Muscle layer of duodenum (tissue), 2 donors: Measurements from ENCODE around the gene CABCOCO1.
"Not testable (repeated sequence)": the region's sequence is repeated elsewhere in the genome, so short reads cannot be mapped to it uniquely, and the experiment has no call there.

Experiments
- H3K27ac ChIP-seq: one replicate; pipeline ENCODE4 v1.7.0; 2013; ENCODE audit warnings: mild to moderate bottlenecking, low read length
- H3K27me3 ChIP-seq: one replicate; pipeline ENCODE4 v1.7.0; 2013; ENCODE audit warnings: low read depth, mild to moderate bottlenecking, control low read depth, low read length
- H3K36me3 ChIP-seq, 2 donors: one replicate each; pipeline ENCODE4 v1.7.0; 2013; ENCODE audit warnings: low read length in 2 of 2, control low read depth in 1 of 2, mild to moderate bottlenecking in 1 of 2; ENCODE audit not compliant: insufficient read depth in 2 of 2, control insufficient read depth in 1 of 2
- H3K4me1 ChIP-seq, 2 donors: one replicate each; pipeline ENCODE4 v1.7.0; 2013; ENCODE audit warnings: low read length in 2 of 2, mild to moderate bottlenecking in 2 of 2, control low read depth in 1 of 2, moderate library complexity in 1 of 2; ENCODE audit not compliant: insufficient read depth in 2 of 2, control insufficient read depth in 1 of 2
- H3K4me3 ChIP-seq, 2 donors: one replicate each; pipeline ENCODE4 v1.7.0; 2013; ENCODE audit warnings: low read length in 2 of 2, low read depth in 1 of 2, mild to moderate bottlenecking in 1 of 2
- H3K9me3 ChIP-seq, 2 donors: one replicate each; pipeline ENCODE4 v1.7.0; 2013; ENCODE audit warnings: low read length in 2 of 2, control low read depth in 1 of 2, mild to moderate bottlenecking in 1 of 2; ENCODE audit not compliant: control insufficient read depth in 1 of 2
- donor health status: healthy.

Gene CABCOCO1

DNA sequence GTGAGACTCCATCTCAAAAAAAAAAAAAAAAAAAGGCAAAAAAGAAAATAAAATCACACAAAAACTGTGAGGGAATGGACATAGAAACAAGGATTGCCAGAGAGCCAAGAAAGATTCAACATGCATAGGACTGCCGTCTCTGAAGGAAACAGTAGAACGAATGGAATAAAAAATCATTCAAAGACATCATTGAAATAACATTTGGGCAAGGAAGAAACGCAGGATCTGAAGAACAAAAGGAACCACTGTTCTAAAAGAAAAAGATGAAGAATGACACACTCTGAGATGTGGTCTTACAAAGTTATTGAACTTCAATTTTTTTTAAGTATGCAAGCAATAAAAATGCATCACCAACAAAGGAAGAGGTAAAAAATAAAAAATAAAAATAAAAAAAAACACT, 57.2 kb downstream of the CABCOCO1 start:
- Histone ChIP-seq H3K36me3 (no peaks in the 10 kb centered on the region), H3K4me3 (no peak overlapping the region), H3K4me1 (no peaks in the 10 kb centered on the region), H3K27me3 (no peaks in the 10 kb centered on the region), H3K27ac (no peak overlapping the region), H3K9me3 (no peaks in the 10 kb centered on the region)

DNA sequence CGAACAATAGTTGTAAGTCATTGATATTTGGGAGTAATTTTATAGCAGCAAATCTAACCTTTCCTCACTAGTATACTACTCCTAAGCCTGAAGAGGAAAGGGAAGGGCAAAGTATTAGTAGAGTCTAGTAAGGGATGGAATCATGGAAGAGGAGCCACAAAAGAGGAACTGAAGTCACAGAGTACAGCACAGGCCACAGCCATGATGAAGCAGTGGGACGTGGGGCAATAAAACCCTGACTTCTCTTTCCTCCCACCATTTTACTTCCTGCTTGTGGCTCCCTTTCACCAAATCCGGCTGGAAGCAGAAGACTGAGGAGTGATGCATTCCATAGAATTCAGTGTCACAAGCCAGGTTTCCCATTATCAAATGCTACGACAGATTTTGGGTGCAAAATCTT, 58.7 kb downstream of the CABCOCO1 start:
- Histone ChIP-seq H3K36me3 (no peaks in the 10 kb centered on the region), H3K27ac (no peak overlapping the region), H3K4me3 (no peak overlapping the region), H3K27me3 (no peaks in the 10 kb centered on the region), H3K4me1 (no peaks in the 10 kb centered on the region), H3K9me3 (no peaks in the 10 kb centered on the region)

DNA sequence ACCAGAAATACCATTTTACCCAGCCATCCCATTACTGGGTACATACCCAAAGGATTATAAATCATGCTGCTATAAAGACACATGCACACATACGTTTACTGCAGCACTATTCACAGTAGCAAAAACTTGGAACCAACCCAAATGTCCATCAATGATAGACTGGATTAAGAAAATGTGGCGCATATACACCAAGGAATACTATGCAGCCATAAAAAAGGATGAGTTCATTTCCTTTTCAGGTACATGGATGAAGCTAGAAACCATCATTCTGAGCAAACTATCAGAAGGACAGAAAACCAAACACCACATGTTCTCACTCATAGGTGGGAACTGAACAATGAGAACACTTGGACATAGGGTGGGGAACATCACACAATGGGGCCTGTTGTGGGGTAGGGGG, 62.5 kb downstream of the CABCOCO1 start:
- not testable (repeated sequence) for H3K4me3 ChIP-seq, H3K4me1 ChIP-seq, H3K36me3 ChIP-seq, H3K27me3 ChIP-seq, H3K27ac ChIP-seq, H3K9me3 ChIP-seq

DNA sequence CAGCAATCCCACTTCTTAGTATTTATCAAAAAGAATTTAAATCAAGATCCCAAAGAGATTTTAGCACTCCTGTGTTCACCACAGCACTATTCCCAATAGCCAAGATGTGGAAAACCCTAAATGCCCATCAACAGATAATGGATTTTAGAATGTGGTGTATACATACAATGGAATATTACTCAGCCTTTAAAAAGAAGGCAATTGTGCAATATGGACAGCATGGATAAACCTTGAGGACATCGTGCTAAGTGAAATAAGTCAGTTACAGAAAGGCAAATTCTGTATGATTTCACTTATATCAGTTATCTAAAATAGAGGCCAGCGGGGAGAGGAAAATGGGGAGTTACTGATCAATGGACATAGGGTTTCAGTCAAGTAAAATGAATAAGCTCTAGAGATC, 66.9 kb downstream of the CABCOCO1 start:
- no peaks in the 10 kb centered on the region for H3K36me3 ChIP-seq

DNA sequence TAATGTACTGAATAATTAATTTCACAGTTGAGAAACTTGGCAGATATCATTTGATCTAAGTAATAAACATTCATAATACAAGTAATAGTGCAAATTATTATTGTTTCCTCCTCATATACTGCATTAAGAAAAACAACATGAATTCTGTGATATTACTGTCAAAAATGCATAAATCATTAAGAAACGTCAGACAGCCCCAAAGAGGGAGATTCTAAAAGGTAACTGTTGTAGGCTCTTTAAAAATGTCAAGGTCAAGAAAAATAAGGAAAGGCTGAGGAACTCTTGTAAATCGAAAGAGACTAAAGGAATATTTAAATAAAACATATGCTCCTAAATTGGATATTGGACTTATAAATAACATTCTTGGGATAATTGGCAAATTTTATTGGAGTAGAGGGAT, 67.9 kb downstream of the CABCOCO1 start:
- Histone ChIP-seq H3K4me3 (no peak overlapping the region), H3K4me1 (peaks cover 0 to 3% of the 10 kb centered on the region in 2 donors), H3K9me3 (no peaks in the 10 kb centered on the region), H3K27ac (no peak overlapping the region), H3K27me3 (no peaks in the 10 kb centered on the region), H3K36me3 (no peaks in the 10 kb centered on the region)

More for the DNA sequence above, 66.9 kb downstream of the CABCOCO1 start:
- H3K4me1 ChIP-seq: peaks cover 0 to 3% of the 10 kb centered on the region in 2 donors
- no peak overlapping the region for H3K27ac ChIP-seq
- no peaks in the 10 kb centered on the region for H3K27me3 ChIP-seq
- H3K9me3 ChIP-seq: no peaks in the 10 kb centered on the region
- H3K4me3 ChIP-seq: no peak overlapping the region

DNA sequence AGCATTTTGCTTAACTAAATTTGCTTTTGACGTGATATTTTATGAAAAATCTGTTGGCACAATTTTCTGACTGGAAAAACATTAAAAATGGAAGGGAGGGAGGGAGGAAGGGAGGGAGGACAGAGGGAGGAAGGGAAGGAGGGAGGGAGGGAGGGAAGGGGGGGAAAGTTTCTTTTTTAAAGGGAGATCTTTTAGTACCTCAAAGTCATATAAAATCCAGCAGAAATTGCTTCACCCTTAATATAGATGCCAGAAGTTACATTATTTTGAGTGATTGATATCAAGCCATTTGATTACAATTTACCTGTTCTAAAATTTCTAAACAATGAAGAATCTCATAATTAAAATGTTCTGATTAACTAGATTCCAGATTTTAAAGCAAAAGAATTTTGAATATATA, 68.9 kb downstream of the CABCOCO1 start:
- H3K27ac ChIP-seq: no peak overlapping the region
- no peaks in the 10 kb centered on the region for H3K36me3 ChIP-seq
- H3K4me1 ChIP-seq: peaks cover 0 to 3% of the 10 kb centered on the region in 2 donors
- peaks cover 0 to 4% of the 10 kb centered on the region in 2 donors for H3K9me3 ChIP-seq
- H3K4me3 ChIP-seq: no peak overlapping the region
- no peaks in the 10 kb centered on the region for H3K27me3 ChIP-seq

DNA sequence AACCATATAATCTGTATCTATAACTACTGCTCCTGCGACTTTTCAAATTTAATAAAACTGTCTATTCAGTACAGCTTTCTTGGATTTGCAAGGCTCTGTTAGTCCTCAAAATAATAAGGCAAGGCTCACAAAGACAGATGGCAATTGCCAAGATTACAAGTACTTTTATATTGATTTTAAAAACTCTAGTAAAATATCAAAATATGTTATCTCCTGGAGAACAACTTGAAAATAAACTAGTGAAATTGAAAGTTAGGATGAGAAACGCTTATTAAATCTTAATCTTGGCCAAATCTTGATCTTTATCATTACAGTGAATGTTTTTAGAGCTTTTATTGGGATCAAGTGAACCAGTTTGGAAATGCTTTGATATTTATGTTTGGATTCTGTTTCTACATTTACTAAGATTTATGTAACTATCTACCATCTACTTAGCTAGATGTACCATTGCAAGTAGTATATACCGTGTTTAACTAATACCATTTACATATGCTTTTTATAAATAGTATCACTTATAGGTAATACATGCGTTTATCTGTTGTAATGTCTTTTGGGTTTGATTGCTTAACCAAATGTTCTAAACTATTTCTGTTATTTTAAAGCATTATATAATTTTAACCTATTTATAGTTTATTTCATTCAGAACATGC, 70.0 kb downstream of the CABCOCO1 start:
- H3K36me3 ChIP-seq: no peaks in the 10 kb centered on the region
- no peaks in the 10 kb centered on the region for H3K27me3 ChIP-seq
- H3K4me3 ChIP-seq: no peak overlapping the region
- peaks cover 0 to 4% of the 10 kb centered on the region in 2 donors for H3K9me3 ChIP-seq
- no peak overlapping the region for H3K27ac ChIP-seq
- H3K4me1 ChIP-seq: peaks cover 0 to 3% of the 10 kb centered on the region in 2 donors

DNA sequence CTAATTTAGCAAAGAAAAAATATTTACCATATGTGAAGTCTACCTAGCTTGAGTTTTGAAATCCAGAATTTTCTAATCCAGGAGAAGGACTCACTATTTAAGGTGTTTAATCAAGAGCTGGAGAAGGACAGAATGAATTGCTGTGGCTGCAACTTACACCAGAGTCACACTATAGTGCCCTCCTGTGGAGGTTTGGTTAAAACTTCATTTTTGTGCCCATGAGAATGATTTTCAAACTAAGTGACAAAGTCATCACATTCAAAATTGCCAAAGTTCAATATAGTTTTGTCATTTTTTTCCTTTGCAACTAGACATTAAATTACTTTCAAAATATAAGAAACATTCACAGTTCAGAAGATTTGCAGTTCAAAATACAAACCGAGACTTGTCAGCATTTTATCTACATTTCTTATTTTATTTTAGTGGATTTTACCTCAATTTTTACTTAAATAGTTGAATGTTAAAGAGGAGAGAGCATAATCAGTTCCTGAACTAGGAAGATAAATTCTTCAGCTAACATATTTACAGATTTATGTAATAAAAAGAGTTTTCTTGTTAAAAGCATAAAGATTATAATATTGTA, 70.7 kb downstream of the CABCOCO1 start:
- Histone ChIP-seq H3K4me3 (no peak overlapping the region), H3K27ac (no peak overlapping the region), H3K27me3 (no peaks in the 10 kb centered on the region)

DNA sequence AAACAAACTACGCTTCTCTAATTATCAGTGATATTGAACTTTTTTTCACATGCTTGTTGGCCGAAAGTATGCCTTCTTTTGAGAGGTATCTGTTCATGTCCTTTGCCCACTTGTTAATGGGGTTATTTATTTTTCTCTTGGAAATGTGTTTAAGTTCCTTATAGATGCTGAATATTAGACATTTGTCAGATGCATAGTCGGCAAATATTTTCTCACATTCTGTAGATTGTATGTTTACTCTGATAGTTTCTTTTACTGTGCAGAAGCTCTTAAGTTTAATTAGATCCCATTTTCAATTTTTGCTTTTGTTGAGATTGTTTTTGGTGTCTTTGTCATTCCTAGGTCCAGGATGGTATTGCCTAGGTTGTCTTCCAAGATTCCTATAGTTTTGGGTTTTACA, 73.2 kb downstream of the CABCOCO1 start:
- Histone ChIP-seq H3K36me3 (no peaks in the 10 kb centered on the region), H3K27me3 (no peaks in the 10 kb centered on the region), H3K27ac (no peak overlapping the region), H3K4me1 (peaks cover 0 to 3% of the 10 kb centered on the region in 2 donors), H3K4me3 (no peak overlapping the region), H3K9me3 (peaks cover 0 to 4% of the 10 kb centered on the region in 2 donors)

More for the DNA sequence above, 70.7 kb downstream of the CABCOCO1 start:
- no peaks in the 10 kb centered on the region for H3K36me3 ChIP-seq
- peaks cover 0 to 3% of the 10 kb centered on the region in 2 donors for H3K4me1 ChIP-seq
- H3K9me3 ChIP-seq: peaks cover 0 to 4% of the 10 kb centered on the region in 2 donors

DNA sequence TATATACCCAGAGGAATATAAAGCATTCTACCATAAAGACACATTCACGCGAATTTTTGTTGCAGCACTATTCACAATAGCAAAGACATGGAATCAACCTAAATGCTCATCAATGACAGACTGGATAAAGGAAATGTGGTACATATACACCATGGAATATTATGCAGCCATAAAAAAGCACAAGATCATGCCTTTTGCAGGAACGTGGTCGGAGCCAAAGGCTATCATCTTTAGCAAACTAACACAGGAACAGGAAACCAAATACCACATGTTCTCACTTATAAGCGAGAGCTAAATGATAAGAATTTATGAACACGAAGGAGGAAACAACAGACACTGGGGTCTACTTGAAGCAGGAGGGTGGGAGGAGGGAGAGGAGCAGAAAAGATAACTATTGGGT, 74.7 kb downstream of the CABCOCO1 start:
- not testable (repeated sequence) for H3K27me3 ChIP-seq, H3K4me3 ChIP-seq, H3K36me3 ChIP-seq, H3K27ac ChIP-seq, H3K4me1 ChIP-seq, H3K9me3 ChIP-seq

DNA sequence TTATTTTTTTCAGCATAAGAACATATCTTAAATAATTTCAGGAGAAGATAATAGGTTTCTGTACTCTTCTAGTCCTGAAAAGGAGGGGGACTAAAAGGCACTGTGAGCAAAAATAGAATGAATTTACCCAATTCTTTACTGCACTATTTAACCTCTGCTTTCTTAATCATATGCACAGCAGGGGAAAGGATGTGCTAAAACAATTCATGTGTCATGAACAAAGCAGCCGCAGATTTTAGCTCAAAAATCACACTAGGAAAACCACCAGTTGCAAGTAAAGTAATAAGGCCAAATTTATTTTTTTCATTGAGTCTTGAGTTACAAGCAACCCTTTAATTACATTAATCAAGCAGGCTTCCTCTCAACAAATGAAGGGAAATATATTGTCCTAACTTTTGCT, 80.1 kb downstream of the CABCOCO1 start:
- Histone ChIP-seq H3K36me3 (no peaks in the 10 kb centered on the region), H3K9me3 (peaks cover 0 to 3% of the 10 kb centered on the region in 2 donors), H3K4me3 (no peak overlapping the region), H3K27ac (no peak overlapping the region), H3K27me3 (no peaks in the 10 kb centered on the region), H3K4me1 (no peaks in the 10 kb centered on the region)

DNA sequence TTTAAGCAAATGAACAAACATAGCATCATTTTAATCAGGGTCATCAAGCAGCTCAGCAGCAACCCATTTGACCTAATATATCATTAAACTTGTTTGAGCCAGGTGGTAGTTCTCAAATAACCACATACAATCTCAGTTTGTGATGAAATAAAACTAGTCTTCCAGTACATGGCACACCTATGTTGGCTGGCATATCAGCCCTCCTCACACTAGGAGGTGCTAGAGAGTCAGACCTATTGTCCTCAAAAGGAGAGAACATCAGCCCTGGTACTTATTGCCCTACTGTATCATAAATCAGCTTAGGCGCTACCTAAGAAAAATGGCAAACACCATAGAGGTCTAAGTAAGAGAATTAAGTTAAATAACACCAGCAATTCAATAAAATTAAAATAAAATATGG, 81.7 kb downstream of the CABCOCO1 start:
- H3K4me1 ChIP-seq: no peaks in the 10 kb centered on the region
- H3K9me3 ChIP-seq: peaks cover 0 to 3% of the 10 kb centered on the region in 2 donors
- H3K27ac ChIP-seq: no peak overlapping the region
- H3K36me3 ChIP-seq: no peaks in the 10 kb centered on the region
- no peaks in the 10 kb centered on the region for H3K27me3 ChIP-seq
- no peak overlapping the region for H3K4me3 ChIP-seq
